Osteoblast (primary cell): ENCODE results near the gene MTIF2. TPM values are rescaled to one million over a fixed set of nuclear protein-coding genes. Genes with fewer than 3 reads are reported as not detected.

ENCODE experiments used
- DNase-seq: peaks from one replicate; pipeline ENCODE4 v3.0.0; 2011; ENCODE audit warnings: low spot score, mixed read lengths; ENCODE audit not compliant: insufficient read length; ENCODE audit errors: missing footprints
- H2AFZ ChIP-seq: 2 replicates; pipeline ENCODE4 v1.6.0; 2011; ENCODE audit warnings: mild to moderate bottlenecking, low read length
- H3K27ac ChIP-seq: 2 replicates; pipeline ENCODE4 v1.5.1; 2011; ENCODE audit warnings: mild to moderate bottlenecking, low read depth, low read length, moderate library complexity
- H3K27me3 ChIP-seq: 2 replicates; pipeline ENCODE4 v1.6.0; 2012; ENCODE audit warnings: mild to moderate bottlenecking, control low read depth, inconsistent platforms, low read length, moderate library complexity; ENCODE audit not compliant: insufficient read depth
- H3K36me3 ChIP-seq: 2 replicates; pipeline ENCODE4 v1.5.1; 2011; ENCODE audit warnings: mild to moderate bottlenecking, low read length, control low read depth, moderate library complexity; ENCODE audit not compliant: insufficient read depth
- H3K4me1 ChIP-seq: 2 replicates; pipeline ENCODE4 v1.5.1; 2011; ENCODE audit warnings: mild to moderate bottlenecking, low read length, control low read depth, moderate library complexity; ENCODE audit not compliant: insufficient read depth
- H3K4me2 ChIP-seq: 2 replicates; pipeline ENCODE4 v1.6.0; 2011; ENCODE audit warnings: mild to moderate bottlenecking, low read length; ENCODE audit not compliant: insufficient read depth
- H3K4me3 ChIP-seq: fragments of 200-600 bp; sonication (generic); 3 replicates; pipeline ENCODE4 v1.5.1; 2012; ENCODE audit warnings: mild to moderate bottlenecking, low read length, inconsistent platforms; ENCODE audit not compliant: insufficient read depth
- H3K79me2 ChIP-seq: 2 replicates; pipeline ENCODE4 v1.6.0; 2012; ENCODE audit warnings: mild to moderate bottlenecking, low read length, control low read depth, inconsistent platforms; ENCODE audit not compliant: insufficient read depth
- H3K9me3 ChIP-seq: 2 replicates; pipeline ENCODE4 v1.5.1; 2011; ENCODE audit warnings: low read depth, low read length, control low read depth
- H4K20me1 ChIP-seq: 2 replicates; pipeline ENCODE4 v1.6.0; 2012; ENCODE audit warnings: mild to moderate bottlenecking, low read length, control low read depth; ENCODE audit not compliant: insufficient read depth
- total RNA-seq: library from RNA; depleted of rRNA; stranded (reverse); fragments of >200 nt; gene quantifications from 2 replicates; pipeline ENCODE4 v1.2.3, GENCODE V29; 2012
- TF ChIP-seq, protein P1 (sequence below): IDR thresholded peaks from 2 replicates; pipeline ENCODE4 v1.5.1; 2011; ENCODE audit warnings: mild to moderate bottlenecking, low read depth, low read length, moderate library complexity; ENCODE audit errors: extremely low read depth

Gene MTIF2, protein sequence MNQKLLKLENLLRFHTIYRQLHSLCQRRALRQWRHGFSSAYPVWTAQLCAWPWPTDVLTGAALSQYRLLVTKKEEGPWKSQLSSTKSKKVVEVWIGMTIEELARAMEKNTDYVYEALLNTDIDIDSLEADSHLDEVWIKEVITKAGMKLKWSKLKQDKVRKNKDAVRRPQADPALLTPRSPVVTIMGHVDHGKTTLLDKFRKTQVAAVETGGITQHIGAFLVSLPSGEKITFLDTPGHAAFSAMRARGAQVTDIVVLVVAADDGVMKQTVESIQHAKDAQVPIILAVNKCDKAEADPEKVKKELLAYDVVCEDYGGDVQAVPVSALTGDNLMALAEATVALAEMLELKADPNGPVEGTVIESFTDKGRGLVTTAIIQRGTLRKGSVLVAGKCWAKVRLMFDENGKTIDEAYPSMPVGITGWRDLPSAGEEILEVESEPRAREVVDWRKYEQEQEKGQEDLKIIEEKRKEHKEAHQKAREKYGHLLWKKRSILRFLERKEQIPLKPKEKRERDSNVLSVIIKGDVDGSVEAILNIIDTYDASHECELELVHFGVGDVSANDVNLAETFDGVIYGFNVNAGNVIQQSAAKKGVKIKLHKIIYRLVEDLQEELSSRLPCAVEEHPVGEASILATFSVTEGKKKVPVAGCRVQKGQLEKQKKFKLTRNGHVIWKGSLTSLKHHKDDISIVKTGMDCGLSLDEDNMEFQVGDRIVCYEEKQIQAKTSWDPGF
- total RNA-seq, result 45.6 and 51.9 TPM in 2 replicates

DNA sequence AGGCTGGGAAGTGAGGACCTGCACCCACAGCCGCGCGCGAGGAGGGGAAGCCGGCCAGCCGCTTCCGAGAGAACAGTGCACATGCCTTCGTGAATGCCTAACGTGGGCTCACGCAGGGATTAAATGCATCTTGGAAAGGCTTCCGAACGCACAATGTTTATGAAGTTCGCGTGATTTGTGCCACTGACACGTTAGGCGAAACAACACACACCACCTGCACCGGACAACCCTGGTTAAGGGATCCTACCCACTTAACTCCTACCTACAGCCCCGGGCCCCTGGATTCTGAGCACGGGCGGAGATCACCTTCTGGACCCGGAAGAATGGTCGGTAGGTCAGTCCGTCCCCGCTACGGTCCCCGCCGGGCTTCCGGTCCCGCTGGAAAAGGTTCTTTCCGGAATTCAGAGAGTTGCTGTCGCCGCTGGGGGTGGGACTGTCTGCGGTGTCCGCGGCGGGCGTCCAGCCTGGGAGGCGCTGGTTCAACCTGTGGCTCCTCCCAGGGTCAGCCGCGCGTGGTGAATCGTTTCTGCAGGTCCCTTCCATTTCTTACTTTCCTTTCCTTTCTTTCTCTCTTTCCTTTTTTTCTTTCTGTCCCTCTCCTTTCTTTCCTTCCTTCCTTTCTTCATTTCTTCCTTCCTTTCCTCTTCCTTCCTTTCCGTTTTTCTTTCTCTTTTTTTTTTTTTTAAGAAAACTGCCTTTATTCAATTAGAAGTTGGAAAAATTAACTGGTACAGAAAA lies at the start of gene MTIF2:
Gene MTIF2 (minus strand): TSS at position 325 of the 738 bp plus-strand sequence. CDS start 5,373 bp downstream, outside the sequence.
- no peaks in the 10 kb centered on the region for H3K9me3 ChIP-seq
- peak within 1 kb of the TSS; percentile 90 for H3K4me2 ChIP-seq
- peak; percentile 96 for DNase-seq
- H3K79me2 ChIP-seq, result peaks cover 15% of the 10 kb centered on the region
- peaks cover 13% of the 10 kb centered on the region for H3K36me3 ChIP-seq
- H4K20me1 ChIP-seq, result no peaks in the 10 kb centered on the region
- H3K4me3 ChIP-seq, result peak within 1 kb of the TSS; percentile 97
- no peaks in the 10 kb centered on the region for H3K27me3 ChIP-seq
- peak within 1 kb of the TSS; percentile 81 for H3K27ac ChIP-seq
- TF ChIP-seq, protein P1, sequence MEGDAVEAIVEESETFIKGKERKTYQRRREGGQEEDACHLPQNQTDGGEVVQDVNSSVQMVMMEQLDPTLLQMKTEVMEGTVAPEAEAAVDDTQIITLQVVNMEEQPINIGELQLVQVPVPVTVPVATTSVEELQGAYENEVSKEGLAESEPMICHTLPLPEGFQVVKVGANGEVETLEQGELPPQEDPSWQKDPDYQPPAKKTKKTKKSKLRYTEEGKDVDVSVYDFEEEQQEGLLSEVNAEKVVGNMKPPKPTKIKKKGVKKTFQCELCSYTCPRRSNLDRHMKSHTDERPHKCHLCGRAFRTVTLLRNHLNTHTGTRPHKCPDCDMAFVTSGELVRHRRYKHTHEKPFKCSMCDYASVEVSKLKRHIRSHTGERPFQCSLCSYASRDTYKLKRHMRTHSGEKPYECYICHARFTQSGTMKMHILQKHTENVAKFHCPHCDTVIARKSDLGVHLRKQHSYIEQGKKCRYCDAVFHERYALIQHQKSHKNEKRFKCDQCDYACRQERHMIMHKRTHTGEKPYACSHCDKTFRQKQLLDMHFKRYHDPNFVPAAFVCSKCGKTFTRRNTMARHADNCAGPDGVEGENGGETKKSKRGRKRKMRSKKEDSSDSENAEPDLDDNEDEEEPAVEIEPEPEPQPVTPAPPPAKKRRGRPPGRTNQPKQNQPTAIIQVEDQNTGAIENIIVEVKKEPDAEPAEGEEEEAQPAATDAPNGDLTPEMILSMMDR, result no peak
- peaks cover 12% of the 10 kb centered on the region for H3K4me1 ChIP-seq
- H2AFZ ChIP-seq, result peak within 1 kb of the TSS; percentile 100

DNA sequence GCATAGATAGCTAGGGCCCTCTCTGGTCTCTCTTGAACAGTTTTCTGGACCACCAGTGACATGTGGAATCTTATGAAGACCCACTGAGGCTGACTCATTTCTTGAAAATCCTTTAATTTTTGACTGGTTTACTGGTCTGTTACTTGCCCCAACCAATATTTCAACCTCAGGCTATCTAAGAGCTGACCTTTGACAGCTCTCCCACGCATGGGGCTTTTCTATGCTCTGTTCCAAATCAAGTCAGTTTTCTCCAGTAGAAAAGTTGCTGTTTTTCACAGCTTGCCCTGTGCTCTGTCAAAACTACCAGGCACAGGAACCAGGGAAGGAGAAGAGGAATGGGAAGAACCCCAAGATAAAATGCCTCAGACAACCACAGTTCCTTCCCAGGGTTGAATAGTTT lies 46.0 kb upstream of the MTIF2 start:
- TF ChIP-seq, protein P1, result no peak
- peaks cover 7% of the 10 kb centered on the region for H3K4me1 ChIP-seq
- no peaks in the 10 kb centered on the region for H3K9me3 ChIP-seq
- H3K4me2 ChIP-seq, result no peak overlapping the region
- no peaks in the 10 kb centered on the region for H4K20me1 ChIP-seq
- no peak overlapping the region for H3K4me3 ChIP-seq
- DNase-seq, result no peak
- H3K79me2 ChIP-seq, result no peaks in the 10 kb centered on the region
- peaks cover 47% of the 10 kb centered on the region for H3K36me3 ChIP-seq
- no peak overlapping the region for H2AFZ ChIP-seq
- H3K27me3 ChIP-seq, result no peaks in the 10 kb centered on the region
- no peak overlapping the region for H3K27ac ChIP-seq

DNA sequence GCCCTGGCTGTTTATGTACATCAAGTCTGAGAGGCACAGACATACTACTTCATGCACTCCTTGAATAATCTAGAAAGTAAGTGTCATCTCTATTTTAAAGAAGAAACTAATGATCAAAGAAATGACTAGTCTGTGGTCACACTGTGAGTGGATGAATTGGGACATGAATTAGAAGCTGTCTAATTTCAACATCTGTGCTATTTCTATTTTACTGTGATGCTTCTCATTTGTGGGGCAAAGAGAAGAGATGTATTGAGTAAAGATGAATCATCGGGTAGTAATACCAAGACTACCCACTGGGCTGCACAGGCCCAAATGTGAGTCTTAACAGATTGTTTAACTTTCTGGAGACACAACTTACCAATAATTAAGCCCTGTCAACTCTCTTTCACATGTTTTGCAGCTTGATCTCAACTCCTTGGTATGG lies 42.4 kb upstream of the MTIF2 start:
- H3K79me2 ChIP-seq, result no peaks in the 10 kb centered on the region
- TF ChIP-seq, protein P1, result peak; percentile 49
- H3K9me3 ChIP-seq, result no peaks in the 10 kb centered on the region
- no peak overlapping the region for H3K4me2 ChIP-seq
- H2AFZ ChIP-seq, result no peak overlapping the region
- H4K20me1 ChIP-seq, result no peaks in the 10 kb centered on the region
- no peak overlapping the region for H3K4me3 ChIP-seq
- peaks cover 48% of the 10 kb centered on the region for H3K36me3 ChIP-seq
- H3K27me3 ChIP-seq, result no peaks in the 10 kb centered on the region
- H3K27ac ChIP-seq, result no peak overlapping the region
- DNase-seq, result peak; percentile 31
- peaks cover 10% of the 10 kb centered on the region for H3K4me1 ChIP-seq
